Measurements from ENCODE around the gene SORCS2. TPM values are rescaled to one million over a fixed set of nuclear protein-coding genes. Genes with fewer than 3 reads are reported as not detected.

The SORCS2 gene
- total RNA-seq, 2 experiments from 2014 or later, result 0.03 TPM; not detected in 1

- Histone ChIP-seq H4K20me1 (ENCODE audit: insufficient read depth, low read length) (no peaks in the 10 kb centered on the region), H3K27ac (ENCODE audit: low read depth, low read length, poor library complexity, severe bottlenecking) (no peak overlapping the region), H3K36me3 (ENCODE audit: insufficient read depth, low read length) (no peaks in the 10 kb centered on the region), H3K4me3 (ENCODE audit: low read depth, low read length, poor library complexity, severe bottlenecking) (no peak overlapping the region), H3K4me1 (ENCODE audit: insufficient read depth, low read length, poor library complexity, severe bottlenecking) (no peaks in the 10 kb centered on the region), H3K9me3 (ENCODE audit: low read length) (no peaks in the 10 kb centered on the region), H3K79me2 (ENCODE audit: insufficient read depth, low read depth, low read length) (no peaks in the 10 kb centered on the region), H3K9me2 (ENCODE audit: insufficient read depth, low read length) (no peaks in the 10 kb centered on the region), H3K4me2 (ENCODE audit: low read length) (no peak overlapping the region), H2AFZ (ENCODE audit: low read length) (no peak overlapping the region)
- CTCF ChIA-PET (ENCODE audit: unreplicated experiment), result no interaction called here
- intact Hi-C loops (cut with micrococcal nuclease; ENCODE audit: unreplicated experiment), result no loop called here
- TF ChIP-seq CTCF (conservative IDR thresholded peaks at IDR 0.05; ENCODE audit: low read length) (no peak), EZH2phosphoT487 (IDR thresholded peaks at IDR 0.05; ENCODE audit: borderline replicate concordance, low read depth, low read length) (no peak)
- DNase-seq (ENCODE audit: low spot score), result no peak
- BruUV-seq (replicated peaks), result no TSS peak
- POLR2A ChIA-PET, result no interaction called here
These were observed 167.2 kb downstream of the SORCS2 start for GRCh38 chr4:7359400-7360062.

GRCh38 chr4:7360806-7361205, 168.5 kb downstream of the SORCS2 start:
- intact Hi-C loops (cut with micrococcal nuclease; ENCODE audit: unreplicated experiment), result no loop called here
- CTCF ChIA-PET (ENCODE audit: unreplicated experiment), result no interaction called here

More at GRCh38 chr4:7360806-7361205, 168.5 kb downstream of the SORCS2 start:
- Histone ChIP-seq H3K79me2 (ENCODE audit: insufficient read depth, low read depth, low read length) (no peaks in the 10 kb centered on the region), H2AFZ (ENCODE audit: low read length) (no peak overlapping the region), H3K36me3 (ENCODE audit: insufficient read depth, low read length) (no peaks in the 10 kb centered on the region), H4K20me1 (ENCODE audit: insufficient read depth, low read length) (no peaks in the 10 kb centered on the region), H3K9me2 (ENCODE audit: insufficient read depth, low read length) (no peaks in the 10 kb centered on the region), H3K4me2 (ENCODE audit: low read length) (no peak overlapping the region), H3K27ac (ENCODE audit: low read depth, low read length, poor library complexity, severe bottlenecking) (no peak overlapping the region), H3K9me3 (ENCODE audit: low read length) (no peaks in the 10 kb centered on the region), H3K4me1 (ENCODE audit: insufficient read depth, low read length, poor library complexity, severe bottlenecking) (no peaks in the 10 kb centered on the region), H3K4me3 (ENCODE audit: low read depth, low read length, poor library complexity, severe bottlenecking) (no peak overlapping the region)
- POLR2A ChIA-PET, result interaction anchor here (0.6 kb wide), 1 partner anchor 1068 kb away, joined by 10 read pairs; no protein-coding TSS in a partner anchor
- BruUV-seq (replicated peaks), result no TSS peak
- no peak for DNase-seq (ENCODE audit: low spot score)
- TF ChIP-seq EZH2phosphoT487 (IDR thresholded peaks at IDR 0.05; ENCODE audit: borderline replicate concordance, low read depth, low read length), result no peak
- no peak for TF ChIP-seq CTCF (conservative IDR thresholded peaks at IDR 0.05; ENCODE audit: low read length)

Measured in OCI-LY7 (cell line).